Hematopoietic multipotent progenitor cell treated with erythropoietin and hydrocortisone succinate and interleukin-3 and kit ligand, for 8 days (in vitro differentiated cells): ENCODE results near the gene OR51E1.

ENCODE experiments used
- DNase-seq: peaks from one replicate; pipeline ENCODE4 v3.0.0-alpha.2; 2015

The OR51E1 gene

GRCh38 chr11:4654635-4655369, 11.0 kb downstream of the OR51E1 start:
- no peak for DNase-seq

- peak; percentile 62 for DNase-seq
These were observed 15.1 kb downstream of the OR51E1 start for GRCh38 chr11:4658629-4659445.

- DNase-seq: no peak
These were observed 19.1 kb downstream of the OR51E1 start for GRCh38 chr11:4662876-4663275.

- DNase-seq: no peak
These were observed 20.4 kb downstream of the OR51E1 start for GRCh38 chr11:4664183-4664582.

GRCh38 chr11:4664786-4665185, 21.0 kb downstream of the OR51E1 start:
- DNase-seq: no peak

- DNase-seq: no peak
These were observed 21.6 kb downstream of the OR51E1 start for GRCh38 chr11:4665424-4665823.

- no peak for DNase-seq
These were observed 28.0 kb downstream of the OR51E1 start for GRCh38 chr11:4671741-4672140.

GRCh38 chr11:4672470-4672869, 28.7 kb downstream of the OR51E1 start:
- DNase-seq: no peak

- DNase-seq: no peak
These were observed 30.0 kb downstream of the OR51E1 start for GRCh38 chr11:4673781-4674180.

- DNase-seq: no peak
These were observed 34.2 kb downstream of the OR51E1 start for GRCh38 chr11:4677948-4678347.

- DNase-seq: no peak
These were observed 36.6 kb downstream of the OR51E1 start for GRCh38 chr11:4680341-4680740.

GRCh38 chr11:4682623-4683419, 39.0 kb downstream of the OR51E1 start:
- no peak for DNase-seq

- no peak for DNase-seq
These were observed 41.0 kb downstream of the OR51E1 start for GRCh38 chr11:4684631-4685285.

- DNase-seq: no peak
These were observed 51.7 kb downstream of the OR51E1 start for GRCh38 chr11:4695442-4695841.

GRCh38 chr11:4697585-4697984, 53.8 kb downstream of the OR51E1 start, which contains the start of gene OR51E2:
Gene OR51E2 (minus strand): TSS chr11:4697853. CDS start chr11:4682711, 15,142 bp downstream.
- no peak for DNase-seq

GRCh38 chr11:4699697-4700435, 56.1 kb downstream of the OR51E1 start:
- no peak for DNase-seq

- no peak for DNase-seq
These were observed 56.6 kb downstream of the OR51E1 start for GRCh38 chr11:4700436-4700820.

GRCh38 chr11:4704054-4704789, 60.4 kb downstream of the OR51E1 start, which contains the start of gene MMP26:
Gene MMP26 (plus strand): TSS chr11:4704784.
- DNase-seq: no peak

GRCh38 chr11:4704790-4705334, 61.1 kb downstream of the OR51E1 start:
- DNase-seq: no peak
